NCI-H1105 treated with DMSO at 0.1 percent for 48 hours (cell line): ENCODE data around the gene CUEDC1.
"Not testable (repeated sequence)": the region's sequence is repeated elsewhere in the genome, so short reads cannot be mapped to it uniquely, and the experiment has no call there.

Experiments used
- DNase-seq: peaks from one replicate; lab custom pipeline; 2025; lab: John Stamatoyannopoulos, UW

Gene CUEDC1

DNA sequence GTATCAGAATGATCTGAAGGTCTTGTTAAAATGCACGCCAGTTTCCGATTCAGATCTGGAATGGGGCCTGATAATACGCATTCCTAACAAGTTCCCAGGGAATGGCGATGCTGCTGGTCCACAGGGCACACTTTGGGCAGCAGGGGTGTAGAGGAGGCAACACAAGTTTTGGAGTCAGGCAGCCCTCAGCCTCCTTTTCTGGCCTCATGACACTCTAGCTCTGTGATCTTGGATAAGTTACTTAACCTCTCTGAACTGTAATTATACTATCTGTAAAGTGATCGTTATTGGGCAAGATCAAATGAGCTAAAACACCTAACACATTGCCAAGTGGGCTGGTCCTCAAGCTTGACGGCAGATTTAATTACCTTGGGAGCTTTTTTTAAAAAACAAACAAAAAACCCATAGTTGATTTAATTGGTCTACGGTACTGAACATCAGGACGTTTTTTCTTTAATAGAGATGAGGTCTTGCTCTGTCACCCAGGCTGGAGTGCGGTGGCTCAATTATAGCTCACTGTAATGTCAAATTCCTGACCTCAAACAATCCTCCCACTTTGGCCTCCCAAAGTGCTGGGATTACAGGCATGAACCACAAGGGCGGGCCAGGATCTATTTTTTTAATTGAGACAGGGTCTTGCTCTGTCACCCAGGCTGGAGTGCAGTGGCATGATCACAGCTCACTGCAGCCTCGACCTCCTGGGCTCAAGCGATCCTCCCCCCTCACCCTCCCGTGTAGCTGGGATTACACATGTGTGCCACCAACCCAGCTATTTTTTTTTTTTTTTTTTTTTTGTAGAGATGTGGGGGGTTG, 95.4 kb downstream of the CUEDC1 start:
- no peak for DNase-seq

DNA sequence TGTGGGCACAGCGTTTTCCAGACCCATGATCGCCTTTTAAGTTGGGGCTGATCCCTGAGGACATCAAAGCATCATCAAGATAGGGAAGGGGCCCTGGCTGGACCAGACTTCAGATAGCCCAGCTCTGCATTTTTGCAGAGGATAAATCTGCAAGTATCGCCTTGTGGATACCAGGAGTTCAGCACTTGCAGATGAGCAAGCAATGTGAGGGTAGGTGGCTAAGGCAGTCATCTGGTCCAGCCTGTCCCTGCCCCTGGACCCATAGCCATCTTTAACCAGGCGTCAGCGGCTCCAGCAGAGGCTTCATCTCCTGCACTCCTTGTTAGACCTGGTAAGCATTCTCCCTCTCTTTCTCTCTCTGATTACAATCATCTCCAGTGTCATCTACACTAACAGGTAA, 96.4 kb downstream of the CUEDC1 start:
- DNase-seq, result no peak

DNA sequence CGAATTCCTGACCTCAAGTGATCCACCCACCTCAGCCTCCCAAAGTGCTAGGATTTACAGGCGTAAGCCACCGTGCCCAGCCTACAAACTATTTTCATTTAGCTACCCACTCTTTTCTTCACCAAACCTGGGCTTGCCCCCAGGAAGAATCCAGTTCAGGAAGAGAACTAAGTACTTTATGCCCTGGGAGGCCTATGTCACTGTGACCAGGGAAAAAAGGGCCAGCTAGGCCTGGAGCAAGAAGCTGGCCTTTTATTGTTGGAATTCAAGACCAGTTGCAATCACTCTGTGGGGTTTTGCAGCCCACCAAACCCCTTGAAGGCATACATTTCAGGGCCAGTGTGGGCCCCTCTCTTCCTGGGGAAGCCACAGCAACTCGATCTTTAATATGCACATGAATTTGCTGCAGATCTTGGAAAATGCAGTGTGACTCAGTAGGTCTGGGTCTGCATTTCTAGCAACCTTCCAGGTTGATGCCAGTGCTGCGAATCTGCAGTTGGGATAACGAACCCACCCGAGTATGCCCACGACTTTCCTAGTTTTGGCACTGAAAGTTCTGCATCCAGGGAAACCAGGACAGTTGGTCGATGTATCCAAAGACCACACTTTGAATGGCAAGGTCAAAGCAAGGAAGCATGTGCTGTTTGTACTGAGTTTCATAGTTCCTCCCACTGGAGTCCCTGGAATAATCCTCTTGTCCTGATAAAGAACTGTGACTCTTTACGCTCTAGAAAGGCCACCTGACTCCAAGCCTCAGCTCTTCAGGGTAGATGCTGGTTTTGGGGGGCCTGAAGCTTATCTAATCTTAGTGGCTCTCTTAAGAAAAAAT, 98.2 kb downstream of the CUEDC1 start:
- no peak for DNase-seq

DNA sequence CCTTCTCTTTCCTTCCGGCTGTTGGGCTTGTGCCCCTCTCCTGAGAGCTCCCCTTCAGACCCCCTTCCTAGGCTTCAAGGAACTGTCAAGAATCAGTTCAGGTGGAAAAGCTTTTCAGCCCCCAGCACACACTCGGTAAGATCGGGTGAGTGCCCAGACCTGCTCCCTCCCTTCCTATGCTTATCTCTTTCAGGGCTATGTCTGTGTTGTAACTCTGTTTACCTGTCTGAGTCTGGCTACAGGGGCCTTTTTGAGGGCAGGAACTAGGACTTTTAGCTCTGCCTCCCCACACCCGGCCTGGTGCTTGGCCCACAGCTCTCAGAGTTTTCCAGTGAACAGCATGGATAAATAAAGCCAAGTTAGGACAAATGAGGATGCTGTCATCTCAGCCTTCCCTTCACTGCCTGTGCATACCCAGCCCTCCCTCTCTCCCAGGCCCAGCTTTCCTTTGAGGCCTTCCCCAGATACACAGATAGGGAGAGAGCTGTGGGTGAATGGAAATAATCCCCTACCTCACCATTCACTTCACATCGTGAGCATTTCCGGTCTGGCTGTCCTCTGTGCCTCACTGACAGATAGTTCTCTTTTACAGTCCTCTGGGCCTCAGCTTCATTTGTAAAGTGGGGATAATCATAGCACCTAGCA, 99.7 kb downstream of the CUEDC1 start:
- no peak for DNase-seq

DNA sequence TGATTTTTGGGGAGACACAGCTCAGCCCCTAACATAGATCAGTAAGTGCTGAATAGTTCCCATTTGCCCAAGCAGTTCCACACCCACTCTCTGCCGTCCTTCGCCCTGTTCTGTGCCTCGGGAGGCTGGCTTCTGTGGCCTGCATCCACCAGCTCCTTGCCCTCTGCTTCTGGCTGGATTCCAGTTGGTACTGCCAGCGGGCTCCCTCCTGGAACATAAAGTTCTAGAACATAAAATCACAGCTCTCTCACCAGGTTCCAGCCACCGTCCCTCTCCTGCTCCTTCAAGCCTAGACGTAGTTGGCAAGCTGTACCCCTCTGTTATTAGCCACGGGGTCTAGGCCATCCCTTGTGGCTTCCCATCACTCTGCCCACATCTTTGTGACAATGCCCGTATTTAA, 101.5 kb downstream of the CUEDC1 start:
- DNase-seq, result no peak

DNA sequence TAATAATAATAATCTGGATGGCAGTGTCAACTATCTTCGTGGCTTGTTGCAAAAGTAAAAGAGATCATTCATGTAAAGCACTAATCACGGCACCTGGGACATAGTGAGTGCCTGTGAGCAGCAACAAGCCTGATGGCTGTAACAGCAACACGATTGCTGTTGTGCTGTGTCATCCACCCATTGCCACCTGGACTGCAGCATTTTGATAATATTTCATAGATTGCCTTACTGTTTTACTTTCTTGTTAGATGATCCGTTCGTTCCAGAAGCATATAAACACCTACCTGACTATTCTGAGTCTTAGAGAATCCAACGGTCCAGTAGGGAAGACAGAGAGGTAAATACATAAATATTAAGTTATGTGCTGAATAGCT, 102.3 kb downstream of the CUEDC1 start:
- DNase-seq, result no peak

DNA sequence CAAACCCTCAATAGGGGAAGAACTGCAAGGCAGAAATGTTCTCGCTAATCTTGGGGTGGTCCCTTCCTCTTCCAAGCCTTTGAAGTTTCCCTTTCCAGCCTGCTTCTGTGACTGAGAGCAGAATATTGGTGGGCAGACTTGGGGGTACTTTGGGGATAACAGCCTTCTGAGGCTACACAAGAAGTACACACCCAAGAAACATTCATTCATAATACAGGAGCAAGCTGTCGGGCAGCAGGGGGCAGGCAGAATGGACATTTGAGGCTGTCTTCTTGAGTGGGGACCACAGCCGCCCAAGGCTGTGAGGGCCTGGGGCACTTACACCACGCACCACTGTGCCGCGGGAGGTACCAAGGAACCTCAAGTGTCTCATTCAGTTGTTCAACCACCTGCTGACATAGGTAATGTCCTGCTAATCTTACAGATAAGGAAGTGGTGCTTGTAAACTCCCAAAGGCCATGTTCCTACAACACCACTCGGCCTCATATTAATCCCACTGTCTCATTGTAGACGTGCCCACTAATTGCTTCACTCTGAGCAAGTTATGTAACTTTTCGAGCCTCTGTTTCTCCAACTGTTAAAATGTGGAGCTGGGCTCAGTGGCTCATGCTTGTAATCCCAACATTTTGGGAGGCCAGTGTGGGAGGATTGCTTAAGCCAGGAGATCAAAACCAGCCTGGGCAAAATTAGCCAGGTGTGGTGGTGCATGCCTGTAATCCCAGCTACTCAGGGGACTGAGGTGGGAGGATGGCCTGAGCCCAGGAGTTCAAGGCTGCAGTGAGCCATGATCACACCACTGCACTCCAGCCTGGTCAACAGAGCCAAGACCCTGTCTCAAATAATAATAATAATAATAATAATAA, 102.9 kb downstream of the CUEDC1 start:
- no peak for DNase-seq

DNA sequence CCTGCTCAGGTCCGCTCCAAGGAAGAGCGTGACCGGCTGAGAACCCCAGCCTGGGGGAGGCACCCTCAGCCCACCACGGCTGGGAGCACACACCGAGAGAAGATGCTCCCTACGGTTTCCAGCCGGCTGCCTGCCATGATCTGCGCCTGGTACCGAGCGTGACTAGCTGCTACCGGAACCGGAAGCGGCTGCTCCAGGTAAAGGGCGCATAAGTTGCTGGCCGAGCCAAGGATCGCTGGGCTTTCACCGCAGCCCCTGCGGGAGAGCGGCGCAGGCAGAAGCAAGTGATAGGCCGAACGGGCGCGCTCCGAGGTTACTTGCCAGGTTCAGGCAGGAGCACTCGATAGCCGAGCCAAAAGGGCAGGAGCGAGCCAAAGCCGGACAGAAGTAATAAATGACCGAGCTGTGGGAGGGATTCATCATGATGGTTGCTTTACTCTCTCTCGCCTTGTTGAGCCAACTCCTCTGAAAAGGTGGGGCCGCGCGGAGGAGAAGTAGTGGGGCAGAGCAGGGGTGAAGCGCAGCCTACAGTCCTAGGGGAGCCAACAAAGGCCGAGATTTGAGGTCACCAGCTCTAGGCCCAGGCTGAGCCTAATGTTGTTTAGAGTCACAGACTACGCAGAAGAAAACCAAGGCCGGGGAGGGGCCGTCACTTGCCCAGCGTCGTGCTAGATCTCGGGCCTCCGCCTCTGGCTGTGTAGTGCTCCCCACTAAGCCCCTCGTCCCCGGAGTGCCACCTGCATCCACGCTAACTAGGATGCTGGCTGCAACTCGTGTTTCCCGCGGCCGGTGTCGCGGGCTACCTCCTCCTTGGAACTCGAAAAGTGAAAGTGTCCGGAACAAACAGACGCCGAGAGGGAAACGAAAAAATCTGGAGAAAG, 105.1 kb downstream of the CUEDC1 start, which contains the start of gene MRPS23:
Gene MRPS23, minus strand, starts transcription at position 171 of the 881 bp plus-strand sequence. Its CDS starts 34 bp downstream, at position 137.
- peak; percentile 96 for DNase-seq

DNA sequence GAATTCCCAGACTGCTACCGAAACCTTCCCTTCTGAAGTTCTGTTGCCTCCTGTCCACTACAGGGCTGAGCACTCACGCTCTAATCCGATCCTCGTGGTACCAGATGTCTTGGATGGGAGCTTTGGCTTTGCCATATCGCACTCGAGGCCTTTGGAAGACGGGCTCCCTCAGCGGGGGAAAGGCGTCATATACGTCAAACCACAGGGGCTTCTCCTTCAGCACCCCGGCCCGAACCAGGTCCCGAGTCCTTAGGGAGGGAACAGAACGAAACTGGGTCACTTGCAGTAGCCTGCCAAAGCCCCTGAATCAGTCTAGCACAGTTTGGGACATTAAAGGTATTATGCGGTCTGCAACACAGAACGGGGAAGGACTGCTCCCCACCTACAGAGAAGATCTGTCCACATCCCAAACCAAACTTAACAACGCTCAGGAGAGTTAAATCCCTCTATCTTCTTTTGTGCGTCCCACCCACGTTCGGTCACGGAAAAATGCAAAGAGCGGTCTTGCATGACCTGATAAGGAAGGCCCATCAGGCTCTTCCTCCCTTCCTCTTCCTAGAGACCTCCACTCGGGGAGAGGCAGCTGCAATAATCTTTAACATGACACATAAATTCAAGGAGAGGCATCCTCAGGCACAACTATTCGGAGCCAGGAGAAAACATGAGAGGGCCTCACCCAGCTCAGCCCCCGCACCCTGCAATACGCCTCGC, 105.9 kb downstream of the CUEDC1 start:
- no peak for DNase-seq

DNA sequence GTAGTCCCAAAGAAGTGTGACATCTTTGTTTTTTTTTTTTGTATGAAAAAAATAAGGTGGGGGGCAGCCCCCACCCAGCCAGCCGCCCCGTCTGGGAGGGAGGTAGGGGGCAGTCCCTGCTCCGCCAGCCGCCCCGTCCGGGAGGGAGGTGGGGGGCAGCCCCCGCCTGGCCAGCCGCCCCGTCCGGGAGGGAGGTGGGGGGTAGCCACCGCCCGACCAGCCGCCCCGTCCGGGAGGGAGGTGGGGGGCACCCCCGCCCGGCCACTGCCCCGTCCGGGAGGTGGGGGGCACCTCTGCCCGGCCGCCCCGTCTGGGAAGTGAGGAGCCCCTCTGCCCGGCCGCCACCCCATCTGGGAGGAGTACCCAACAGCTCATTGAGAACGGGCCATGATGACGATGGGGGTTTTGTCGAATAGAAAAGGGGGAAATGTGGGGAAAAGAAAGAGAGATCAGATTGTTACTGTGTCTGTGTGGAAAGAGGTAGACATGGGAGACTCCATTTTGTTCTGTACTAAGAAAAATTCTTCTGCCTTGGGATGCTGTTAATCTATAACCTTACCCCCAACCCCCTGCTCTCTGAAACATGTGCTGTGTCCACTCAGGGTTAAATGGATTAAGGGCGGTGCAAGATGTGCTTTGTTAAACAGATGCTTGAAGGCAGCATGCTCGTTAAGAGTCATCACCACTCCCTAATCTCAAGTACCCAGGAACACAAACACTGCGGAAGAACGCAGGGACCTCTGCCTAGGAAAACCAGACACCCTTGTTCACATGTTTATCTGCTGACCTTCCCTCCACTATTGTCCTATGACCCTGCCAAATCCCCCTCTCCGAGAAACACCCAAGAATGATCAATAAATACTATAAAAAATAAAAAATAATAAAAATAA, 108.9 kb downstream of the CUEDC1 start:
- DNase-seq, result not testable (repeated sequence)

DNA sequence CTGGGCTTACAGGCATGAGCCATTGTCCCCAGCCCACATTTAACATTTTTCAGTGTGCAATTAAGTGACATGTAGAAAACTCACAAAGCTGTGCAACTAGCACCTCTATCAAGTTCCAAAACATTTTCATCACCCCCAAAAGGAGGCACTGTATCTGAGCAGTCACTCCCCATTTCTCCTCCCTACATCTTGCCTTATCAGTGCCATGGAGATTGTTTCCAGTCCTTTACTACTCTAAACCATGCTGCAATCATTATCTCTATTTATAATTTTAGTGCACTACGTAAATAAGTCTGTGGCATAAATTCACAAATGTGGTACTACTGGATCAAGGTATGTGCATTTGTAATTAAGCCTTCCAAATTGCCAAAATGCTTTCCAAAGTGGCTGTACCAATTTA, 112.9 kb downstream of the CUEDC1 start:
- no peak for DNase-seq

DNA sequence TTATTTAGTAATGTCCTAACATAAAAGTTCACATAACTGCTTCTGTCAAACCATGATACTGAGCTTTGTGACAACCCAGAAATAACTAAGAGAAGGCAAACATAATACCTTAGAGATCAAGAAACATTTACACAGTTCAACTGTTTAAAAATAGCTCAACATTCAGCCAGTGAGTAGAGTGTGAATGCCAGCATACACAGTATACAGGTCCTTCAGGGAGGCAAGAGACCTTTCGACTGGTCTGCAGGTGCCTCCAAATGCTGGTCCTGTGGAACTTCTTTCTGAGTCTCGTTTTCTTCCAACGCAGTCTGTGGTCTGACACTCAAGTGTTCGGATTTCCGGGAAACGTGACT, 115.7 kb downstream of the CUEDC1 start:
- no peak for DNase-seq

DNA sequence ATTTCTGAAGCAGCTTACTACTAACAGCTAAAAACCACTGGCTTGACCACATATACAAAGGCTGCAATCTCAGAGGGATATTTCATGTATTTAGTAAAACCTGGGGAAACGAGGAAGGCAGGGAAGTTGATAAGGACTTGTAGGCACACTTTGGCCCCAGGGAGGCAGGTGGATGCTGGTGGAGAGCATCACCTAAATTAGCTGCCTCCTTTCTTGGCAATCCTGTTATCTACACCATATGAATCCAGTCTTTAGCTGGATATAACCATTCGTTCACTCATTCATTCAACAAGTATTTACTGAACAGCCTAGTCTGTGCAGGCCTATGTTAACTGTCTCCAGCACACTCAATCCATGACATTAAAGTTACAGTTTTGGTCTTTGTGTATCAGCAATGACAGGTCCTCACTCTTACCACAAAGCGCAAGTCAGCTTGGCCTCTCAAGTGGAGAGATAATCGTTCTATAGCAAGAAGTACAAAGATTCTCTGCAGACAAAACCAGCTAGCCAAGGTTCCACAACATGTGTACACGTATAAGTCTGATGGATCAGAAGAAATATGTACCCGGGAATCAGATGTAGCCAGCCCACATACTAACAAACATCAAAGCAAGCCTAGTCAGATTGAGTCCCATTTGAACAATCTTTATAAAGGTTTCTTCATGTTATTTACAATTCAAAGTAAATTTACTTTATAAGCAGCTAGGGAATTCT, 116.2 kb downstream of the CUEDC1 start:
- DNase-seq, result no peak

DNA sequence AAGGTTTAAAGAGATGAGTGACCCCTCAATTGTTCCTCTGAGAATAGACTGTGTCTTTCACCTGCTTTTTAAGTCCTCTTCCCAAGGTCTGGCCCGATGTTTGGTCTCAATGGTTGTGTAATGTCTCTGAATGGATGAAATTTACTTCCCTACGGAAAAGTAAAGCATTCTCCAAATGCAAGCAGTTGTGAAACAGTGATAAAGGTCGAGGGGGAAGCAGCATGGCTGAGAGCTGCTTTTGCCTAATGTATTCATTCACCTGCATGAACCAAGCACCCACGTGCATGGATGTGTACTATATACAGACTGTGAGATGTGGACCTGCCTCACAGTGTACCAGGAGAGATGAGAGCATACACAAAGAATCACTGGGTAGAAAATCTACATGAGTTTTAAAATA, 116.8 kb downstream of the CUEDC1 start:
- DNase-seq, result no peak

DNA sequence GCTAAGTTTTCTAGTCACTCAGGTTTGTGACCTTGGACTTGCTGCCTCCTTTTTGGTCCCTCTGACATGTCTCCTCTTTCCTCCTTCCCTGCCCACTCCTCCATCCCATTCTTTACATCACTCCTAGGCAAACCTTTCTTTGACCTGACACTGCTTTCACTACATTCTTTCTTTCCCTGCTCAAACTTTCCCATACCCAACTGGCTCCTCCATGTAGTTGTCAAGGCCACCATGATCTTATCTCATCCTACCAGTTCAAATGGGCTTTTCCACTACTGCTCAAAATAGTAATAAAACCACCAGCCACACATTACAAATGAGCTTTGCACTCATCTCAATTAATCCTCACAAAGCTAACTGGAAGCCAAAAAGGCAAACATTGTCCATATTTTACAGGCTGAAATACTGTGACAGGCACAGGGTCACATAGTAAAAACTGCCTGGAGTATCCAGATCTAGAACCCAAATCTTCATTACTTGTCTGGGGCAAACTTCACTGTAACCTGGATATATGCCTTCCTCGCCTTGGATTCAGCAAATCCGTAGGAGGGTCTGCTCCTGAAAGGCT, 119.8 kb downstream of the CUEDC1 start:
- no peak for DNase-seq

DNA sequence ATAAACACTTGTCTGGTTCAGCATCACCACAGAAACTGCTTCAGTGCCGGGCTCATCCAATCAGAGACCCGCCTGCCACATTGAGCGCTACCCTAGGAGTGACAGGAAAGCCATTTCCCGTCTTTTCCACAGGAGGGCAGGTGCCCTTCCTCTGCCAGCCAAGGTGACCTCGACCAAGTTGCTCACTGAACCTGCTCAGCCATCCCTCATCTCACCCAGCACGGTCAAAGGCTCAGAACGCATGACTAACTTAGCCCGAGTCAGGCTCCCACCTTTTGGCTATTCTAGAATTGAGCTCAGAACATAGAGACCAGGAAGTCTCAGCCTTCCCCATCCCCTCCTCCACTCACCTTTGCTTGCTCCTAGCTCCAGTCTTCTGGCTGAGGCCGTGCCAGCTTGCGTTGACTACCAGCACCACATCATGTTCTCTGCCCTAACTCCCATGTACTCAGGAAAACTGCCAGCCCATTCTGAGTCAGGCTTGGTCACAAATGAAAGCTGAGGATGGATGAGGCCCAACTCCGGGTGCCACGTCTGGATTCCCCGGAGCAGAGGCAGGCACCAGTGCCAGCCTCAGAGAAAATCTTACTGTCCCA, 121.0 kb downstream of the CUEDC1 start:
- peak; percentile 33 for DNase-seq

DNA sequence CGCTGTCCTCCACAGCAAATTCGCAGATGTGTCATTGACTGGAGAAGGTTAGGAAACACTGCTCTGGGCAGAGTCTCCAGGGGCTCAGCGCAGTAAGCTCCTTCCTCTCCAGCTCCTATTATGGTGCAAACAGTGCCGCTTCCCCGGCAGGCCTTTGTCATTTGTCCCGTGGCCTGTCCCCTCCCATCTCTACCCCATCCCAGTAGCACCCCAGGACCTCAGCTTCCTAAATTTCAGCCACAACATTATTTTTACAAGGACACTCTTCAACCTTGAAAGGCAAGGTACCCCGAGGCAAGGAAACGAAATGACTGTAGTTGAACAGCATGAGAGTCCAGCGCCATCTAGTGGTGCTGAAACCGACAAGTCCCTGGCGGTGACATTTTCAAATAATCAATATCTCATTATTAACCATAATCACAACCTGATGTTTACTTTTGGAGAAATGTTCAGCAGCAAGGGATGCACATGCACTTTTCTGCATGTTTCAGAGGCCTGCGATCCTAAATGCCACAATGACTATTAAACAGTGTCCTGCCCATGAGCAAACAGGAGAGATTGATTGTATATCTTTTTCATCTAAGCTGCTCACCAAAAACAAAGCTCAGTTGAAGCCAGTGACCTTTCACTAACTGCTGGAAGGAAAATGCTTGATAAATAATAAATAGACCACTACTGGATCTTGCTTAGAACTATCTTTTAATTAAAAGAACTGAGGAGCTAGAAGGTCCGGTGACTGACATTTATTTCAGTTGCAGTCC, 121.9 kb downstream of the CUEDC1 start:
- DNase-seq, result peak; percentile 74
